Suppressor macrophage treated with lipopolysaccharide for 4 hours (primary cell): ENCODE measurements around the gene SLIT1.
A peak's percentile ranks its signal among the peaks of the same experiment; 100 is the strongest.

ENCODE experiments used
- DNase-seq: peaks from one replicate; pipeline ENCODE4 v3.0.0-alpha.2; 2020

The SLIT1 gene

GRCh38 chr10:97200616-97201015, 14.9 kb upstream of the SLIT1 start:
- no peak for DNase-seq

- no peak for DNase-seq
Measured at GRCh38 chr10:97199152-97199551, 13.4 kb upstream of the SLIT1 start.

- no peak for DNase-seq
Measured at GRCh38 chr10:97197030-97197500, 11.3 kb upstream of the SLIT1 start.

- peak; percentile 83 for DNase-seq
Measured at GRCh38 chr10:97196223-97197029, 10.7 kb upstream of the SLIT1 start.

GRCh38 chr10:97195706-97196222, 10.0 kb upstream of the SLIT1 start:
- no peak for DNase-seq

- DNase-seq = no peak
Measured at GRCh38 chr10:97192952-97193435, 7.2 kb upstream of the SLIT1 start.

GRCh38 chr10:97190450-97190849, 4.7 kb upstream of the SLIT1 start:
- no peak for DNase-seq

- DNase-seq = no peak
Measured at GRCh38 chr10:97188261-97188711, 2.5 kb upstream of the SLIT1 start.

- no peak for DNase-seq
Measured at GRCh38 chr10:97186911-97187310, 1.2 kb upstream of the SLIT1 start.

GRCh38 chr10:97184971-97185325, 811 bp downstream of the SLIT1 start:
- DNase-seq = no peak

- no peak for DNase-seq
Measured at GRCh38 chr10:97183314-97183713, 2.4 kb downstream of the SLIT1 start.

GRCh38 chr10:97182288-97182990, 3.3 kb downstream of the SLIT1 start:
- no peak for DNase-seq

- DNase-seq = no peak
Measured at GRCh38 chr10:97180986-97181385, 4.8 kb downstream of the SLIT1 start.

GRCh38 chr10:97180363-97180755, 5.4 kb downstream of the SLIT1 start:
- no peak for DNase-seq

- peak; percentile 28 for DNase-seq
Measured at GRCh38 chr10:97179731-97180362, 5.9 kb downstream of the SLIT1 start.

GRCh38 chr10:97179311-97179710, 6.4 kb downstream of the SLIT1 start:
- DNase-seq = no peak

- no peak for DNase-seq
Measured at GRCh38 chr10:97178074-97178473, 7.7 kb downstream of the SLIT1 start.

GRCh38 chr10:97176226-97176625, 9.5 kb downstream of the SLIT1 start:
- no peak for DNase-seq

- no peak for DNase-seq
Measured at GRCh38 chr10:97175586-97175985, 10.2 kb downstream of the SLIT1 start.

- DNase-seq = peak; percentile 55
Measured at GRCh38 chr10:97174941-97175340, 10.8 kb downstream of the SLIT1 start.

- no peak for DNase-seq
Measured at GRCh38 chr10:97174276-97174775, 11.4 kb downstream of the SLIT1 start.

GRCh38 chr10:97173036-97173435, 12.7 kb downstream of the SLIT1 start:
- no peak for DNase-seq

- DNase-seq = no peak
Measured at GRCh38 chr10:97171001-97171400, 14.8 kb downstream of the SLIT1 start.
